SK-N-SH (cell line): ENCODE data around the gene HES1.

Source experiments
- CHD2 ChIP-seq: fragments of 150-350 bp; IDR thresholded peaks from 2 replicates; pipeline ENCODE4 v1.6.1; 2018; ENCODE audit warnings: low read length; ENCODE audit not compliant: partially characterized antibody
- CTCF ChIP-seq: fragments of 200-600 bp; sonication (generic); IDR thresholded peaks from 2 replicates; pipeline ENCODE4 v1.6.1; 2017; ENCODE audit warnings: antibody characterized with exemption, mild to moderate bottlenecking, moderate library complexity
- GABPA ChIP-seq: IDR thresholded peaks from 2 replicates; pipeline ENCODE4 v1.4.0; 2012; ENCODE audit warnings: low read depth, mild to moderate bottlenecking
- MXI1 ChIP-seq: IDR thresholded peaks from 2 replicates; pipeline ENCODE4 v1.6.1; 2012; ENCODE audit warnings: mild to moderate bottlenecking, low read depth, low read length, improper control_type of control experiment
- RCOR1 ChIP-seq: fragments of 150-350 bp; IDR thresholded peaks from 2 replicates; pipeline ENCODE4 v1.6.1; 2017; ENCODE audit warnings: antibody characterized with exemption, low read length
- TEAD4 ChIP-seq: IDR thresholded peaks from 2 replicates; pipeline ENCODE4 v1.4.0; 2012; ENCODE audit warnings: mild to moderate bottlenecking, borderline replicate concordance; ENCODE audit not compliant: insufficient read depth
- ZBTB33 ChIP-seq: IDR thresholded peaks from 2 replicates; pipeline ENCODE4 v1.4.0; 2012; ENCODE audit warnings: low read depth, borderline replicate concordance

DNA sequence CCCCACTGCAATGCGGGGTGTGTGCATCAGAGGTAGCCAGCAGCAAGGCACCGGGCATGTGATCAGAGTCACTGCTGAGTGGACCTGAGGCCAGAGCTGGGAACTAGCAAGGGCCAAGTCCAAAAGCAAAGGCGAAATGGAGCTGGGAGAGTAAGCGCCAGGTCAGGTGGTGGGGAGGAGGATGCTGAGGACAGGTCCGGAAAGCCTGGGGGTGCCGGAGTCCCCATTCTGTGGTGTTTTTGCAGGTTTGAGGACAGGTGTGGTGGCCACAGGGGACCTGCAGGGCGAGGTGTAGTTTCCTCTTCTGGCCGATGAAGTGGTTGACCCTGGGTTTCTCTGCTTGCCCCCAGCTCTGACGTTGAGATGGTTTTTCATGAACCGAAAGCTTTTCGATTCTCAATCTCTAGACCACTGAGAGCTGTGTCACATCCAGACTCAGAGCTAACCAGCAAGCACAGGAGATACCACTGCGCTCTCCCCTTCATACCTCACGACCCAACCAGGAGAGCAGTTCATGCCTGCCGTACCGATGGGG, 35.0 kb upstream of the HES1 start:
- TF ChIP-seq MXI1 (no peak), GABPA (no peak), ZBTB33 (no peak), CHD2 (no peak), RCOR1 (no peak), CTCF (no peak), TEAD4 (no peak)
